ENCODE results near the gene PHRF1. TPM values are rescaled to one million over a fixed set of nuclear protein-coding genes. Genes with fewer than 3 reads are reported as not detected.

The PHRF1 gene
- total and polyA plus RNA-seq, 7 donors: 6.6 to 29.3 (median 16.1) TPM

DNA sequence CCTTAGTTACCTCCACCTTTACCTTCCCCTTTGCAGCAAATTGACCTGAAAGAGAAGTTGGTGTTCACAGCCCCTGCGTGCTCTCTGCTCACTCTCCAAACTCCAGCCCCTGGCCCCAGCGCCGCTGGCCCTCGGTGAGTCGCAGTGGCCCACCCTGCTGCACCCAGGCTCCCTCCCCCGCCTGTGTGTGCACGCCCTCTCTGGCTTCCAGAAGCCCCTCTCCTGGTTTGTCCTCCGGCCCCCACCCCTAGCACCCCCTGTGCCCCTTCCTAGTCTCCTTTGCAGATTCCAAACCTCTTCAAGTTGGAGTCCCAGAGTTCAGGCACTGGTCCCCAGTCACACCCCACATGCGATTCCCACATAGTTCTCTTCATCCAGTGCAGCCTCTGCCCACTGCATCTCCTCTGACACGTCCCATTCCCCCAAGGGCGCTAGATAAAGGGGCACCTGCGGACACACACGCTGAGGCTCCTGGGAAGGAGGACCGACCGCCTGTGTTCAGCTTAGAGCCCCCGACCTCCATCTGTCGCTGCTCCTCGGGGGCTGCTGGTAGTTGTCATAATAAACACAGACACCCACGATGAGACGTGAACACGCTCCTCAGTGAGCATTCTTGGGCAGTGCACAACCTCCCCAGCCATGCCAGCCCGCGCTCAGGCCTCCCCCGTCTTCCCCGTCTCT lies 1.5 kb upstream of the PHRF1 start:
- Histone ChIP-seq H3K9me3 (no peaks in the 10 kb centered on the region), H3K4me1 (peaks cover 0 to 46% (median 43%) of the 10 kb centered on the region in 4 donors), H3K27ac (peak overlapping the region in 3 of 4 donors; percentile 64 to 86 (median 67)), H3K4me3 (peak overlapping the region; percentile 51 to 90 (median 68)), H3K27me3 (peaks cover 0 to 12% (median 6%) of the 10 kb centered on the region in 3 donors), H3K36me3 (no peaks in the 10 kb centered on the region)
- intact Hi-C loops (cut with DNase I): loop anchor here (5.0 kb wide), 2 partner anchors 43 to 123 kb away; partner anchors contain the start of genes DEAF1, IRF7 and TMEM80
- WGBS, 2 donors: 21% methylated on average over 25 of the region's 25 CpGs
- TF ChIP-seq POLR2A (IDR thresholded peaks at IDR 0.05): no peak
- TF ChIP-seq EP300 (IDR thresholded peaks at IDR 0.05): no peak
- TF ChIP-seq, protein P1, sequence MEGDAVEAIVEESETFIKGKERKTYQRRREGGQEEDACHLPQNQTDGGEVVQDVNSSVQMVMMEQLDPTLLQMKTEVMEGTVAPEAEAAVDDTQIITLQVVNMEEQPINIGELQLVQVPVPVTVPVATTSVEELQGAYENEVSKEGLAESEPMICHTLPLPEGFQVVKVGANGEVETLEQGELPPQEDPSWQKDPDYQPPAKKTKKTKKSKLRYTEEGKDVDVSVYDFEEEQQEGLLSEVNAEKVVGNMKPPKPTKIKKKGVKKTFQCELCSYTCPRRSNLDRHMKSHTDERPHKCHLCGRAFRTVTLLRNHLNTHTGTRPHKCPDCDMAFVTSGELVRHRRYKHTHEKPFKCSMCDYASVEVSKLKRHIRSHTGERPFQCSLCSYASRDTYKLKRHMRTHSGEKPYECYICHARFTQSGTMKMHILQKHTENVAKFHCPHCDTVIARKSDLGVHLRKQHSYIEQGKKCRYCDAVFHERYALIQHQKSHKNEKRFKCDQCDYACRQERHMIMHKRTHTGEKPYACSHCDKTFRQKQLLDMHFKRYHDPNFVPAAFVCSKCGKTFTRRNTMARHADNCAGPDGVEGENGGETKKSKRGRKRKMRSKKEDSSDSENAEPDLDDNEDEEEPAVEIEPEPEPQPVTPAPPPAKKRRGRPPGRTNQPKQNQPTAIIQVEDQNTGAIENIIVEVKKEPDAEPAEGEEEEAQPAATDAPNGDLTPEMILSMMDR (IDR thresholded peaks at IDR 0.05): no peak
- TF ChIP-seq POLR2AphosphoS5 (IDR thresholded peaks at IDR 0.05): no peak
- DNase-seq: no peak

DNA sequence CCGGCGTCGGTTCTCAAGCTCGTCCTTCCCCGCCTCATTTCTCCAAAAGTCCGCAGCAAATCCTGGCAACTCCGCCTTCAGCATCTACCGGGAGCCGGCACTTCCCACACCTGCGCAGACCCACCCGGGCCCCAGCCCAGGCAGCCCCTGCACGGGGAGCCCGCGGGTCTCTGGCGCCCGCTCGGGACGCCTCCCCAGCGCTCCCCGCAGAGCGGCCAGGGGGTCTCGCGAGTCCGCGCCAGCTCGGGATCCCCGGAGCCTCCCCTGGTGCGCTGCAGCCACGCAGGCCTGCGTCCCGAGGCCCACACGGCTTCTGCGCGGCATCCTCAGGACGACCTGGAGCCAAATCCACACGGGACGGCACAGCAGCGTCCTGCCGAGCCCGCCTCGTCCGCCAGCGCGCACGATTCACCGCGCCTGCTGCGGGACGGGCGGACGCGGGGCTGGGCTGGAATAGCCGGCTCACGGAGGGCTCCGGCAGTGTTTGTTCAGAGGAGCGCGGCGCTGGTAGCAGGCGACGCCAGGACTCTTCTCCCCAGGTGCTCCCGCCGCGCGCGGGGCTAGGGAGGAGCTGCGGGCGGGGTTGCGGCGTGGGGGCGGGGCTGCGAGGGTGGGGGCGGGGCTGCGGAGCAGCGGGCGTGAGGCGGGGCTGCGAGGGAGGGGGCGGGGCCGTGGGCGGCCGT lies 816 bp upstream of the PHRF1 start:
- no peaks in the 10 kb centered on the region for H3K36me3 ChIP-seq
- TF ChIP-seq POLR2A (IDR thresholded peaks at IDR 0.05) (peak in 1 of 2 donors; percentile 15), EP300 (IDR thresholded peaks at IDR 0.05) (no peak), POLR2AphosphoS5 (IDR thresholded peaks at IDR 0.05) (peak; percentile 2 to 67 (median 63))
- TF ChIP-seq, protein P1 (IDR thresholded peaks at IDR 0.05): peak in 1 of 4 experiments; percentile 12
- H3K27me3 ChIP-seq: peaks cover 0 to 12% (median 6%) of the 10 kb centered on the region in 3 donors
- peak overlapping the region; percentile 58 to 86 (median 66) for H3K27ac ChIP-seq
- no peak for DNase-seq
- WGBS, 2 donors: 1% methylated on average over 81 of the region's 81 CpGs
- intact Hi-C loops (cut with DNase I): loop anchor here (5.0 kb wide), 2 partner anchors 42 to 122 kb away; partner anchors contain the start of genes DEAF1, IRF7 and TMEM80
- peaks cover 0 to 53% (median 50%) of the 10 kb centered on the region in 4 donors for H3K4me1 ChIP-seq
- peak overlapping the region; percentile 51 to 90 (median 68) for H3K4me3 ChIP-seq
- no peaks in the 10 kb centered on the region for H3K9me3 ChIP-seq

DNA sequence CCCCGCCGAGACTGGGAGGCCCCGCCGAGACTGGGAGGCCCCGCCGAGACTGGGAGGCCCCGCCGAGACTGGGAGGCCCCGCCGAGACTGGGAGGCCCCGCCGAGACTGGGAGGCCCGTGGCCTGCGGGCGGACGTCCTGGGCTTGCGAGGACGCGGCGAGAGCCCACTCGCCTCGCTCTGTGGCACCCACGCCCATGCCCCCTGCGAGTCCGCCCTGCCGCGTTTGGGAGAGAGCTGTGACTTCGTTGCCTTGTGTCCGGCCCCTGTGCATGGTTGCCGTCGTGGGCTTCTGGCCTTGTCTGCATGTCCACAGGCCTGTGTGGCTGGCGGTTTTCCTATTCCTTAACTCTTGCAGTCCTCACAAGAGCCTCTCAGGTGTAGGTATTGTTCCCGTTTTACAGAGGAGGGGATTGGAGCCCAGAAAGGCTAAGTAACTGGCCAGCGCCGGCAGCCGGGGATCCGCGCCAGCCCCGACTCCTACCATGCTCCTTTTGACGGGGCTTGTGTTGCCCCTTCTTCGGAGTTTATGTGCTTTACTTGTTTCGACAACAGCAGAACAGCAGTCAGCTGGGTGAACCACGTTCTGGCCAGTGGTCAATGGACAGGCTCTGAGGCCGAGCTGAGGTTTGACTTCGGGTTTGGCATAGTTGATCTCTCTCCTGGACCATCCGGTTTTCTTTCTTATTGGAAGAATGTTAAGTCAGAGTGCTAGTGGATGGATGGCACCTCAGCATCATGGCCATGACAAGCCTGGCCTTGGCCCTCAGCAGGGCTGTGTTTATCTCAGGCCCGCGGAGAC lies 741 bp downstream of the PHRF1 start:
- no peak for TF ChIP-seq POLR2A (IDR thresholded peaks at IDR 0.05)
- TF ChIP-seq, protein P1 (IDR thresholded peaks at IDR 0.05): no peak
- TF ChIP-seq EP300 (IDR thresholded peaks at IDR 0.05): no peak
- no peak for TF ChIP-seq POLR2AphosphoS5 (IDR thresholded peaks at IDR 0.05)
- peaks cover 0 to 12% (median 6%) of the 10 kb centered on the region in 3 donors for H3K27me3 ChIP-seq
- peaks cover 0 to 56% (median 51%) of the 10 kb centered on the region in 4 donors for H3K4me1 ChIP-seq
- H3K9me3 ChIP-seq: no peaks in the 10 kb centered on the region
- H3K36me3 ChIP-seq: peaks cover 0 to 6% (median 0%) of the 10 kb centered on the region in 4 donors
- H3K27ac ChIP-seq: peak overlapping the region; percentile 83 to 94 (median 88)
- H3K4me3 ChIP-seq: peak overlapping the region; percentile 76 to 90 (median 83)
- DNase-seq: no peak
- intact Hi-C loops (cut with DNase I): loop anchor here (5.0 kb wide), 2 partner anchors 40 to 120 kb away; partner anchors contain the start of genes DEAF1, IRF7 and TMEM80
- WGBS, 2 donors: 3 to 4% methylated on average over 45 to 47 of the region's 48 CpGs

DNA sequence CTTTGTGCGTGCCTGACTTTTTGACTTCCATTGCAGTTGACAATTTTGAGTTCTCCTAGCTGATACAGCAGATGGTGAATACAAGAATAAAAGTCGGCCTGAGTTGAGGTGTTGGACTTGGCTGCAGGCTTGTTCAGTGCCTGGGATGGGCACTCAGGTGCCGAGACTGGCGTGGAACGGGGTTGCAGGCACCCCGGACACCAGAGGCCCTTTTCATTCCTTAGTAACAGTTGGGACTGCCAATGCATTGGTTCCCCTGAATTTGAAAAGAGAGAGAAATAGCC lies 1.3 kb downstream of the PHRF1 start:
- Histone ChIP-seq H3K9me3 (no peaks in the 10 kb centered on the region), H3K4me3 (peak overlapping the region in 3 of 4 donors; percentile 76 to 90 (median 86)), H3K4me1 (peaks cover 0 to 56% (median 51%) of the 10 kb centered on the region in 4 donors), H3K27me3 (peaks cover 0 to 12% (median 6%) of the 10 kb centered on the region in 3 donors), H3K27ac (peak overlapping the region in 1 of 4 donors; percentile 83), H3K36me3 (peaks cover 0 to 12% (median 2%) of the 10 kb centered on the region in 4 donors)
- 28 to 54% methylated on average over 6 of the region's 6 CpGs for WGBS, 2 donors
- TF ChIP-seq POLR2AphosphoS5 (IDR thresholded peaks at IDR 0.05) (no peak), POLR2A (IDR thresholded peaks at IDR 0.05) (no peak), EP300 (IDR thresholded peaks at IDR 0.05) (no peak)
- TF ChIP-seq, protein P1 (IDR thresholded peaks at IDR 0.05): no peak
- intact Hi-C loops (cut with DNase I): loop anchor here (5.0 kb wide), 2 partner anchors 40 to 120 kb away; partner anchors contain the start of genes DEAF1, IRF7 and TMEM80
- no peak for DNase-seq
